Mucosa of rectum (tissue), 2 donors: ENCODE data around the gene SAMSN1.

ENCODE experiments used
- H3K27ac ChIP-seq, 2 donors: one replicate each; pipeline ENCODE4 v1.7.0; 2013; ENCODE audit warnings: inconsistent platforms in 2 of 2, low read depth in 2 of 2, low read length in 2 of 2
- H3K27me3 ChIP-seq, 2 donors: one replicate each; pipeline ENCODE4 v1.7.0; 2013; ENCODE audit warnings: low read length in 2 of 2; ENCODE audit not compliant: control insufficient read depth in 2 of 2, insufficient read depth in 2 of 2
- H3K36me3 ChIP-seq, 2 donors: one replicate each; pipeline ENCODE4 v1.7.0; 2013; ENCODE audit warnings: low read length in 2 of 2; ENCODE audit not compliant: control insufficient read depth in 2 of 2, insufficient read depth in 2 of 2
- H3K4me1 ChIP-seq, 2 donors: one replicate each; pipeline ENCODE4 v1.7.0; 2013; ENCODE audit warnings: low read length in 2 of 2, mild to moderate bottlenecking in 1 of 2; ENCODE audit not compliant: control insufficient read depth in 2 of 2, insufficient read depth in 2 of 2
- H3K4me3 ChIP-seq, 2 donors: one replicate each; pipeline ENCODE4 v1.7.0; 2013; ENCODE audit warnings: low read length in 2 of 2
- H3K9ac ChIP-seq, 2 donors: one replicate each; pipeline ENCODE4 v1.7.0; 2013; ENCODE audit warnings: low read length in 2 of 2, low read depth in 1 of 2, mild to moderate bottlenecking in 1 of 2
- H3K9me3 ChIP-seq, 2 donors: one replicate each; pipeline ENCODE4 v1.7.0; 2013; ENCODE audit warnings: low read length in 2 of 2; ENCODE audit not compliant: control insufficient read depth in 2 of 2
- donor health status: healthy.
- donor health status: Normal muscosa, but diverticular disease.

Gene SAMSN1

DNA sequence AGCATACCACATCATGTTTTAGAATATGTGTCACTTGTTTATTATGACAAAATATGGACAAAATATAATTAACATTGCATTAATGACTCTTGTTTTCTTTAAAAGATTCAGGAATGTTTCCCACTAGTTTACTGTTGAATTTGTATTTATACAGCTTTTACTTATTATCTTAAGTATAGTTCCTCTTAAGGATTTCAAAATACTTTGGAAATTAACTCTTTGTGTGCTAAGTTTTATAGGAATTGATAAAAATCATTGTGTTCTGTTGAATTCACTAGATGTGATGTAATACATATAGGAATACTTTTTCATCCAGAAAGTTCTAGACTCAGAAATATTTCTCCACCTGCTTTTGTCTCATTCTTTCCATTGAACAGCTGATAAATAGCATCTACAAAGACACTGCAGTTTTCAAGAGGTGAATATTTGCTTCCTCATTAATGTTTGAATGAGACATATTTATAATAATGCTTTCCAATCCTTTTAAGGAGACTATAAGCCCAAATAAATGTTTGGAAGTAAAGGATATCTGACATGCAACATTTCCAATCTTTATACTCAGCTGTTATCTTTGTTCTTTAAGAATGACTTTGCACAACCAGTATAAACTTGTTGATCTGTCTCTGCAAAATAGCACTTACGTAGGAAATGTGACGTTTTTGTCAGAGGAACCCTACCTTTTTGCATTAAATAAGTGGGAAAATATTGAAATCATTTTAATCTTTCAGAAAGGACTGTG lies 38.4 kb upstream of the SAMSN1 start:
- no peak overlapping the region for H3K27ac ChIP-seq
- no peaks in the 10 kb centered on the region for H3K9me3 ChIP-seq
- no peaks in the 10 kb centered on the region for H3K4me1 ChIP-seq

DNA sequence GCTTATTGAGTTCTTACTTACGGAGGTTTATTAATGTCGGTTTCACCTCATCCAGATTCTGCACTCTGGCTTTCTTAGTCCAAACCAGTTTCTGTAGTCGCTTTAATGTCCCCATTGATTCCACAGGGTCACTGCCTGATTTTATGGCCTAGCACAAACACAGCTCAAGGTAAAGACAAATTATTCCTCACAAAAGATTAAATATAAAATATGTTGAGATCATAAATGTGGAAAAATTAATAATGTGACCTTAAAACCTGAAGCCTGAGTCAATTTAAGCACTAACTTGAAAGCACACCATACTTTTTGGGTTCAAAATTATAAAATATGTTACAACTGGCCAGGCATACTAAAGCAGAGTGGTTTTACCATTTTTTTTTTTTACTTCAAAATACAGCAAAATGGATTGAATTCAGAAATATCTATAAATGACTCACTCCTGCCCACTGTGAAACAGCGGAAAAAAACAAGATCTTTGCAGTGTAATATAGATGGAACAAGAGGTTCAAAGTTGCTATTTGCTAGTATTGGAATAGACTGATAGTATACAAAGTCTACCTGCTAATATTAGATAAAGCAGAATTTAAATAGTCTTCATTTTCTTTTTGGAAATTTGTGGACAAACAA lies 37.6 kb upstream of the SAMSN1 start:
- H3K4me1 ChIP-seq = no peaks in the 10 kb centered on the region
- H3K9me3 ChIP-seq = no peaks in the 10 kb centered on the region
- H3K27me3 ChIP-seq = no peaks in the 10 kb centered on the region
- no peaks in the 10 kb centered on the region for H3K36me3 ChIP-seq
- H3K4me3 ChIP-seq = no peak overlapping the region
- no peak overlapping the region for H3K9ac ChIP-seq
- H3K27ac ChIP-seq = no peak overlapping the region

More for the DNA sequence above, 38.4 kb upstream of the SAMSN1 start:
- Histone ChIP-seq H3K27me3 (no peaks in the 10 kb centered on the region), H3K4me3 (no peak overlapping the region), H3K9ac (no peak overlapping the region), H3K36me3 (no peaks in the 10 kb centered on the region)

DNA sequence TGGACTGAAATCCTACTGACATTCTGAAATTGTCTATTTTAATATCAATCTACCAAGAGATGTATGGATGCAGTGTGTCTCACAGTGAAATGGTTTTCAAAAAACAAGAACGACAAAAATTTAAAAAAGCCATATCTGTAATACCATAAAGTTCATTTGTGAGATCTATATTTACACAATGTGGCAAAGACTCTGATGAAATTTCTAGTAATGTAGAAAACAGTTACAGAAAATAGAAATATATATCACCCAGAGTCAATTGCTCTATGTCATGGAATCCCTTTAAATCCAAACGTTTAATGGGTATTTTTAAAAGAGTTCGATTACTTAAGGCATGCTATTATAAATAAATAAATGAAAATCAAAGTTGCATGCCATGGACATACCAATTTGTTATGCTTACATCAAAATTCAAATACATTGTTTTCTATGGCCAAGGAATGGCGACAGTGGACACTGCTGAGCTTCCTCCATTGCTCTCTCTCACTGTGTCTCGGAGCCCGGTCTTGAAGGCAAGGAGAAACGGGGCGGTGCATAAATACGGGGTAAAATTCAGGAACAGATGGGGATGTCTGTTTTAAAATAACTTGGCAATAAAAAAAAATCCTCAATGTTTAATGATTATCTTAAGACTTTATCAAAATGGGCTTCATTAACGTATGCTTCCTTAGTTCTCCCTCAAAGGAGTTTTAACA lies 37.0 kb upstream of the SAMSN1 start:
- H3K27ac ChIP-seq = no peak overlapping the region
- H3K36me3 ChIP-seq = no peaks in the 10 kb centered on the region
- H3K27me3 ChIP-seq = no peaks in the 10 kb centered on the region
- no peaks in the 10 kb centered on the region for H3K9me3 ChIP-seq
- H3K4me1 ChIP-seq = no peaks in the 10 kb centered on the region
- no peak overlapping the region for H3K4me3 ChIP-seq
- H3K9ac ChIP-seq = no peak overlapping the region

DNA sequence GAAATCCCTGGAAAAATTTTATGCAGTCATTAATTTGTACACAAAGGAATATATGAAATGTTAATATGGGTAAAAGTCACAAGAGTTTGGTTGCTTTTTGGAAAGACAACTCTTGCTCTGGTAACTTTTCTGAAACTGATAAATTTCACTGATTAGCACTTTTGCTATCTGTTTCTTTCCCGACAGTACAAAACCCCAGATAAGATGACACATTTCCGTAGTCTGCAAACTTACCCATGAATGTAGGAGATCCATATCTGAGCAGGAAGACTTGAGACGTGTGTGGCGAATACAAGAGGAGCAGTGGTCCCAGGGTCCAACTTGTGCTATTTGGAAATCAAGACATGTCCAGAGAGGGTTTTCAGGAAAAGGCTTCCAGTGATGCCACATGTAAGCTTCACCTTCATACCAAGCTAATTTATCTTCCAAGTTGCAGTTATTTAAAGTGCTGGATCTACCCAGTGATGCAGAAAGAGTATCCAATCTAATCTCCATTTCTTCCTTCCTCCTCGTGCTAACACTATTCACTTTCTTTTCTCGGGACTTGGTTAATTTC lies 35.9 kb upstream of the SAMSN1 start:
- Histone ChIP-seq H3K36me3 (no peaks in the 10 kb centered on the region), H3K27me3 (no peaks in the 10 kb centered on the region), H3K9me3 (no peaks in the 10 kb centered on the region), H3K4me3 (no peak overlapping the region), H3K9ac (no peak overlapping the region), H3K4me1 (no peaks in the 10 kb centered on the region), H3K27ac (no peak overlapping the region)

DNA sequence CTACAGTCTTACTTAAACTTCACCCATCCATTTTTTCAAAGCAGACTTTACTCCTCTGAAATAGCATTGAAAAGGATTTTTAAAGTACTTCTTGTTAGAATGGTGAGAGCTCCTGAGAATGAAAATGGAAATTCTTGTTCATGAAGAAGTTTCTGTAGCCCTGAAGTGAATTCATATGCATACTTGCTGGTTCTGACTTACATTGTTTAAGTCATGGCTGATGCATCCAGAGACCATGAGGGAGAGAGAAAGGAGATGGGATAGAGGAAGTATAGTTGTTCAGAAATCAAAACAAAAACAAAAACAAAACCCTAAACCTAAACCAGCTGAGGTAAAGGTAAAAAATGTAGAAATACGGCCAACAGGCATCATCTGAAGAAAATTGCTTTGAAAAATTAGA lies 27.1 kb upstream of the SAMSN1 start:
- Histone ChIP-seq H3K27ac (no peak overlapping the region), H3K9ac (no peak overlapping the region), H3K27me3 (no peaks in the 10 kb centered on the region), H3K4me3 (no peak overlapping the region), H3K4me1 (no peaks in the 10 kb centered on the region), H3K36me3 (no peaks in the 10 kb centered on the region), H3K9me3 (no peaks in the 10 kb centered on the region)

DNA sequence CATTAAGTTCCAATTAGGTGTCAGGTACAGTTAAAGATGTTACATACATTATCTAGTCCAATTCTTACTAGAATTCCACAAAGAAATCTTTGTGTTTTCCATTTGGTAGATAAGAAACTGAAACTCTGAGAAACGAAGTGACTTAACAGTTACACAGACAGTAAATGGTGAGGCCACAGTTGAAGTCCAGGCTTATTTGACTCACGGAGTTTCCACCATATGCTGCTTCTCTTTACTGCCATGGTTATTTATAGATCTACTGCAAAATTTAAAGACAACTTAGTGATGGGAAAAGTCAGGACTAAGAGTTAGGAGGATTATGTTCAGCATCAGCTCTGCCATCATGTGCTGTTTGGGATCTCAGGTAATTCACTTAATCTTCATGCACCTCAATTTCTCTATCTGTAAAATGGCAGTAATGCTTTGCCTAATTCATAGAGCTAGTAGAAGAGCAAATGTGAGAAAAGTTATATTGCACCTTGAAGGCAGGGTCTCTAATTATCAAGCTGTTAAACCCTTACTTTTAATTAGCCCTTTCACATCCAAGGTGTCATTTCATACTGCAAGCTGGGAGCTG lies 26.2 kb upstream of the SAMSN1 start:
- H3K9me3 ChIP-seq = no peaks in the 10 kb centered on the region
- no peaks in the 10 kb centered on the region for H3K36me3 ChIP-seq
- no peak overlapping the region for H3K9ac ChIP-seq
- no peak overlapping the region for H3K27ac ChIP-seq
- no peak overlapping the region for H3K4me3 ChIP-seq
- H3K27me3 ChIP-seq = no peaks in the 10 kb centered on the region
- no peaks in the 10 kb centered on the region for H3K4me1 ChIP-seq

DNA sequence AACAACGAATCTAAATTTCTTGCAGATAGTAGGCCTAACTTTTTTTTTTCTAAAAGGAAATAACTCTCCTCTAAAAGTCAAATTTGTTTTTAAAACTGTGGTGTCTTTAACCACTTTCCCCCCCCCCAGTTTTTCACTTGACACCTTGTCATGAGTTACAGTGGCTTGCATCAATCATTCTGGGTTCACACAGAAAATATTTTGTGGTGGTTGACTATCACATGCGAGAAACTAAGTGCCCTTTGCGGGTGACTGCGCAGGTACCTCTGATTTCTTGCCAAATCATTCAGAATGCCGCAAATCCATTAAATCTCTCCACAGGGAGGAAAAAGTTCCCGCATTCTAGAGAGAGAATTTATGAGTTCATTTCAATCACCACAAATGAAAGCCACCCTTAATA lies 23.8 kb upstream of the SAMSN1 start:
- Histone ChIP-seq H3K4me1 (no peaks in the 10 kb centered on the region), H3K9ac (no peak overlapping the region), H3K27ac (no peak overlapping the region), H3K9me3 (no peaks in the 10 kb centered on the region), H3K4me3 (no peak overlapping the region), H3K36me3 (no peaks in the 10 kb centered on the region), H3K27me3 (no peaks in the 10 kb centered on the region)

DNA sequence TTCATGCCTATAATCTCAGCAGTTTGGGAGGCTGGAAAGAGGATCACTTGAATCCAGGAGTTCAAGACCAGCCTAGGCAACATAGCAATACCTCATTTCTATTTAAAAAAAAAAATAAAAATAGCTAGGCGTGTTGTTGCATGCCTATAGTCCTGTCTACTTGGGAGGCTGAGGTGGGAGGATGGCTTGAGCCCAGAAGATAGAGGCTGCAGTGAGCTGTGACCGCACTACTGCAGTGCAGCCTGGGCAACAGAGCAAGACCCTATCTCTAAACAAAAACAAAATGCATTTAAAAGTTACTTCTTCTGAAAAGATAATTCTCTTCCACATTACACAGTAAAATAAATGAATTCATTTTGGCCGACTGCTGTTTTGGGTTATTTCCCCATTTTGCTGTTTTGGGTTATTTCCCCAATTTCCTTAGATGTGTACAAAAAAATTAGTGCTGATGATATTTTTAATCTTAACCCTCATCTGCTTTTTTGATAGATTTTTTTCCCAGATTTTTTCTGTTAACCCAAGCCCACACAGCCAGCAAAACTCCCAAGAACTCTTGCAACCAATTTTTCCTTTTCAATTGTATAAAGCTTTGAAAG lies 23.0 kb upstream of the SAMSN1 start:
- H3K27ac ChIP-seq = no peak overlapping the region
- no peaks in the 10 kb centered on the region for H3K36me3 ChIP-seq
- H3K27me3 ChIP-seq = no peaks in the 10 kb centered on the region
- no peak overlapping the region for H3K4me3 ChIP-seq
- no peaks in the 10 kb centered on the region for H3K9me3 ChIP-seq
- no peaks in the 10 kb centered on the region for H3K4me1 ChIP-seq
- H3K9ac ChIP-seq = no peak overlapping the region

DNA sequence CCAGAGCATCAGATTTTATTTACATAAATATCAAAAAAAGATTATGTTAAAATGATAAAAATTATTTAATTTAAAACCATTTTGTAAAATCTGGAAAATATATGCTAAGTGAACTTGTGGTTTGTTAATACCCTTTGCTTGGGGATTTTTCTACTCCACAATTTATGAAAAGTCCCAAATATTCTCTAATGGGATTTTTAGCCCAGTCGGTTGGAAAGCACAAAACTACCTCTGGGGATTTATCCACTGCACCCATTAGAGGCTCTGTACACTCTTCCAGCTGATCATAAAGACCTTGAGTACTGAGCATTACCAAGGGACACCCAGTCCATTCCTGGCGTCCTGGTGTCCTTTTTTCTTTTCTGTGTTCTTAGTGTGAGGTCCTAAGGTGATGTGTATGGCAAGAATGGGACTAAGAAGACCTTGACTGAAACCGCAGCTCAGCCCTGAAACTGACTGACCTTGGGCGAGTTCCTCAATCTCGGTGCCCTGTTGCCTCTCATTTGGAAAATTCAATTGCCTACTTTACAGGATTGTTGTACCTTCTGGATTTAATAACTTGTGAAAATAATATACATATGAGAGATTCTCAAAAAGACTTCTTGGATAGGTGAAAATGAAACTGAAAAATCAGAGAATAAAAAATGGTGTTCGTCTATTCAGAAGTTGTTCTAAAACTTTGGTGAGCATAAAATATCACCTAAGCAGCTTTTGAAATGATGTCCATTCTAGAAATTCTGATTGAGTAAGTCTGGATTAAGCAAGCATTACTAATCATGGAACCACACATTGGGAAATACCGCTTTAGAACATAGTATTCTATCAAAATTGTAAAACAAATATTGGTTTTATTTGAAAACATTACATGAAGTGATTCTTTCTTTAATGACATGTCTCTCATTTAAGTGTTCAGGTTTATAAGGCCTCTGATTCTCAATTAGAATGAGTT lies 21.5 kb upstream of the SAMSN1 start:
- Histone ChIP-seq H3K27me3 (no peaks in the 10 kb centered on the region), H3K9me3 (no peaks in the 10 kb centered on the region), H3K36me3 (no peaks in the 10 kb centered on the region), H3K4me1 (no peaks in the 10 kb centered on the region), H3K27ac (no peak overlapping the region), H3K9ac (no peak overlapping the region), H3K4me3 (no peak overlapping the region)
